ENCODE data around the gene EFEMP2.

EFEMP2 gene

DNA sequence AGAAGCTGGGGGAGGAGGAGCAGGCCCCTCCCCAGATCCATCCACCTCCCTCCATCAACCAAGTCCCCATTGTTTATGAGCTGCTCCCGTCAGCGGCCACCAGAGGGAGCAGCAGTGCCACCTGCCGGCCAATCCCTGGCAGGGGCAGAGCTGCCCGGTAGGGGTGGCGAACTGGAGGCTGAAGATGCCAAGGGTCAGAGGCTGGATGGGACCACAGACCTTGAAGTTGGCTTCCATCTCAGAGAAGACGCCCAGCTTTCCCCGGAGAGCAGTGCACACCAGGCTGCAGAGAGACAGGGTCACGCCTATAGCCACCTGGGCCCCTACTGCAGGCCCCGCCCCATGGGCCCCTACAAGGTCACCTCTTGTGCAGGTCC, 12.1 kb upstream of the EFEMP2 start:
- TF ChIP-seq POLR2A (IDR thresholded peaks at IDR 0.05; ENCODE audit: extremely low read depth, insufficient read length): peak; percentile 15
- TF ChIP-seq, protein P1, sequence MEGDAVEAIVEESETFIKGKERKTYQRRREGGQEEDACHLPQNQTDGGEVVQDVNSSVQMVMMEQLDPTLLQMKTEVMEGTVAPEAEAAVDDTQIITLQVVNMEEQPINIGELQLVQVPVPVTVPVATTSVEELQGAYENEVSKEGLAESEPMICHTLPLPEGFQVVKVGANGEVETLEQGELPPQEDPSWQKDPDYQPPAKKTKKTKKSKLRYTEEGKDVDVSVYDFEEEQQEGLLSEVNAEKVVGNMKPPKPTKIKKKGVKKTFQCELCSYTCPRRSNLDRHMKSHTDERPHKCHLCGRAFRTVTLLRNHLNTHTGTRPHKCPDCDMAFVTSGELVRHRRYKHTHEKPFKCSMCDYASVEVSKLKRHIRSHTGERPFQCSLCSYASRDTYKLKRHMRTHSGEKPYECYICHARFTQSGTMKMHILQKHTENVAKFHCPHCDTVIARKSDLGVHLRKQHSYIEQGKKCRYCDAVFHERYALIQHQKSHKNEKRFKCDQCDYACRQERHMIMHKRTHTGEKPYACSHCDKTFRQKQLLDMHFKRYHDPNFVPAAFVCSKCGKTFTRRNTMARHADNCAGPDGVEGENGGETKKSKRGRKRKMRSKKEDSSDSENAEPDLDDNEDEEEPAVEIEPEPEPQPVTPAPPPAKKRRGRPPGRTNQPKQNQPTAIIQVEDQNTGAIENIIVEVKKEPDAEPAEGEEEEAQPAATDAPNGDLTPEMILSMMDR (IDR thresholded peaks at IDR 0.05; ENCODE audit: low read depth, low read length): peak; percentile 99
- TF ChIP-seq, protein P2, sequence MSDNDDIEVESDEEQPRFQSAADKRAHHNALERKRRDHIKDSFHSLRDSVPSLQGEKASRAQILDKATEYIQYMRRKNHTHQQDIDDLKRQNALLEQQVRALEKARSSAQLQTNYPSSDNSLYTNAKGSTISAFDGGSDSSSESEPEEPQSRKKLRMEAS (IDR thresholded peaks at IDR 0.05; ENCODE audit: low read depth, low read length): peak; percentile 67
- TF ChIP-seq MYC (IDR thresholded peaks at IDR 0.05; ENCODE audit: low read depth, low read length): peak; percentile 67; the same call in 1 of the 2 replicates
- DNase-seq (ENCODE audit: low read depth): peak; percentile 88
- no peak overlapping the region for H3K4me3 ChIP-seq (ENCODE audit: low read depth, low read length)

DNA sequence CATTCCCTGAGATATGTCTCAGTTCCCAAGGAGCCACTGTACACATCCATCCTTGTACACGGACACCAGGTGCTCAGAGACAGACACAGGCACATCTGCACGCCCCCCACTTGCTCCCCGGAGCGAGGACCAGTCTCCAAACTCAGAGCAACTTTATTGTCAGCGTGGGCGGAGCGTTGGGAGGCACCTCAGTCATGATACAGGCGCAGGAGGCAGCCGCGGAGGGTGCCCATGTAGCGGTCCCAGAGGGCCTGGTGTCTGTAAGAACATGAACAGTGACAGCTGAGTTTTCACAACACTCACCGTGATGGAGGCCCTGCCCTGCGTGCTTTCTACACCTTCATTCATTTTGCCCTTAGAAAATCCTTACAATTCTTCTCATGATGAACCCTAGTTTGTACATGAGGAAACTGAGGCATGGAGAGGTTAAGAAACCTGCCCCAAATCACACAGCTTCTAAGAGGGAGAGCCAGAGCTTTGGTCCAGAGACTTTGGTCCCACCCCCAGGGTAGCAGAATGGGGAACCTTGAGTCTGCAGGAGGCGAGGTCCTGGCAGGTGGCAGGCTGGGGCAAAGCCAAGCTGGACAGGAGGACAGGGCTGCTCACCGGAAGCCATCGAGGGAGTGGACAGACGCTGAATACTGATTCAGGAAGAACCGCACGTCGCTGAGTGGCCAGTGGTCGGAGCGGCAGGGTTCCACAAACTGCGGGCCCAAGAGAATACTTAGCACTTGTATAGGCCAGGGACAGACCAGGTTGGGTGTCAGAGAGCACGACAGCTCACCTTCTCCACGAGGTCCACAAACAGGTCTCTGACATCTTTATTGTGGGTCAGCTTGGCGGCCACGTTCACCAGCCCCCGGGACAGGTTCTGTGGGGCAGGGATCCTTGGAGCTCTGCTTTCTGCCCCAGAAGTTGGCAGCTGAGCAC, 11.5 kb upstream of the EFEMP2 start:
- DNase-seq (ENCODE audit: low read depth): no peak
- no peak for TF ChIP-seq MYC (IDR thresholded peaks at IDR 0.05; ENCODE audit: low read depth, low read length)
- TF ChIP-seq POLR2A (IDR thresholded peaks at IDR 0.05; ENCODE audit: extremely low read depth, insufficient read length): no peak
- TF ChIP-seq, protein P1 (IDR thresholded peaks at IDR 0.05; ENCODE audit: low read depth, low read length): no peak
- TF ChIP-seq, protein P2 (IDR thresholded peaks at IDR 0.05; ENCODE audit: low read depth, low read length): no peak
- H3K4me3 ChIP-seq (ENCODE audit: low read depth, low read length): no peak overlapping the region

DNA sequence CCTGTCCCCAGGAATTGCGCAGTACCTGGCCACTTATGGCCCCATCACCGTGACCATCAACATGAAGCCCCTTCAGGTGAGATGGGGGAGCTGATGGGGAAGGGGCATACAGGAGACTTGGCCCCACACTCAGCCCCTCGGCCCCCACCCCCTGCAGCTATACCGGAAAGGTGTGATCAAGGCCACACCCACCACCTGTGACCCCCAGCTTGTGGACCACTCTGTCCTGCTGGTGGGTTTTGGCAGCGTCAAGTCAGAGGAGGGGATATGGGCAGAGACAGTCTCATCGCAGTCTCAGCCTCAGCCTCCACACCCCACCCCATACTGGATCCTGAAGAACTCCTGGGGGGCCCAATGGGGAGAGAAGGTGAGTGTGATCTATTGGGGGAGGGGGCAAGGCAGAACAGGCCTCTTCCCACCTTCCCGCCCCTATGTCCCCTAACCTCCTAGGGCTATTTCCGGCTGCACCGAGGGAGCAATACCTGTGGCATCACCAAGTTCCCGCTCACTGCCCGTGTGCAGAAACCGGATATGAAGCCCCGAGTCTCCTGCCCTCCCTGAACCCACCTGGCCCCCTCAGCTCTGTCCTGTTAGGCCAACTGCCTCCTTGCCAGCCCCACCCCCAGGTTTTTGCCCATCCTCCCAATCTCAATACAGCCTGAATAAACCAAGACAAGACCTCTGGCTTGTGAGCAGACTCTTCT, 10.6 kb upstream of the EFEMP2 start:
- no peak overlapping the region for H3K4me3 ChIP-seq (ENCODE audit: low read depth, low read length)
- TF ChIP-seq, protein P2 (IDR thresholded peaks at IDR 0.05; ENCODE audit: low read depth, low read length): no peak
- TF ChIP-seq, protein P1 (IDR thresholded peaks at IDR 0.05; ENCODE audit: low read depth, low read length): no peak
- TF ChIP-seq MYC (IDR thresholded peaks at IDR 0.05; ENCODE audit: low read depth, low read length): no peak
- no peak for TF ChIP-seq POLR2A (IDR thresholded peaks at IDR 0.05; ENCODE audit: extremely low read depth, insufficient read length)
- DNase-seq (ENCODE audit: low read depth): no peak

DNA sequence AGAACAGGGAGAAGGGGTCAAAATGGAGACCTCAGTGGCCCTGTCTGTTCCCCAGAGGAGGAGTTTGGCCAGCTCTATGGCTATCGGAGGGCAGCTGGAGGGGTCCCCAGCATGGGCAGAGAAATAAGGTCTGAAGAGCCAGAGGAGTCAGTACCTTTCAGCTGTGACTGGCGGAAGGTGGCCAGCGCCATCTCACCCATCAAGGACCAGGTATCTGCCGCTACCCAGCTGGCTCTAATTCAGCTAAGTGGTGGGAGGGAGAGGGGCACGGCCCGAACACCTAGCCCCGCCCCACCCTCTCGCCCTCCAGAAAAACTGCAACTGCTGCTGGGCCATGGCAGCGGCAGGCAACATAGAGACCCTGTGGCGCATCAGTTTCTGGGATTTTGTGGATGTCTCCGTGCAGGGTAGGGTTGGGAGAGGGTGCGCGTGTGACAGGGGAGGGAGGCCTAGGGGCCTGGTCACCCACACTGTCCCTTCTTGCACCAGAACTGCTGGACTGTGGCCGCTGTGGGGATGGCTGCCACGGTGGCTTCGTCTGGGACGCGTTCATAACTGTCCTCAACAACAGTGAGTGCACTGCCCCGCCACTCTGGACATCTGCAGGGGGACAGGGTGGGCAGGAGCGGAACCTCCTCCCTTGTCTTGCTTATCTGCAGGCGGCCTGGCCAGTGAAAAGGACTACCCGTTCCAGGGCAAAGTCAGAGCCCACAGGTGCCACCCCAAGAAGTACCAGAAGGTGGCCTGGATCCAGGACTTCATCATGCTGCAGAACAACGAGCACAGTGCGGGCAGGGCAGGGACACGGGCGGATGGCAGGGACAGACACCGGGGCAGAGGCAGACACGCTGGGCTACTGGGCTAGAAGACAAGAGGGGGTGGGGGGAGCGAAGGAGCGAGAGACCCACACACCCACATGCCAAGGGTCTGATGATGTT, 9.8 kb upstream of the EFEMP2 start:
- TF ChIP-seq, protein P2 (IDR thresholded peaks at IDR 0.05; ENCODE audit: low read depth, low read length): no peak
- TF ChIP-seq POLR2A (IDR thresholded peaks at IDR 0.05; ENCODE audit: extremely low read depth, insufficient read length) (no peak), MYC (IDR thresholded peaks at IDR 0.05; ENCODE audit: low read depth, low read length) (no peak)
- TF ChIP-seq, protein P1 (IDR thresholded peaks at IDR 0.05; ENCODE audit: low read depth, low read length): no peak
- no peak for DNase-seq (ENCODE audit: low read depth)
- no peak overlapping the region for H3K4me3 ChIP-seq (ENCODE audit: low read depth, low read length)

DNA sequence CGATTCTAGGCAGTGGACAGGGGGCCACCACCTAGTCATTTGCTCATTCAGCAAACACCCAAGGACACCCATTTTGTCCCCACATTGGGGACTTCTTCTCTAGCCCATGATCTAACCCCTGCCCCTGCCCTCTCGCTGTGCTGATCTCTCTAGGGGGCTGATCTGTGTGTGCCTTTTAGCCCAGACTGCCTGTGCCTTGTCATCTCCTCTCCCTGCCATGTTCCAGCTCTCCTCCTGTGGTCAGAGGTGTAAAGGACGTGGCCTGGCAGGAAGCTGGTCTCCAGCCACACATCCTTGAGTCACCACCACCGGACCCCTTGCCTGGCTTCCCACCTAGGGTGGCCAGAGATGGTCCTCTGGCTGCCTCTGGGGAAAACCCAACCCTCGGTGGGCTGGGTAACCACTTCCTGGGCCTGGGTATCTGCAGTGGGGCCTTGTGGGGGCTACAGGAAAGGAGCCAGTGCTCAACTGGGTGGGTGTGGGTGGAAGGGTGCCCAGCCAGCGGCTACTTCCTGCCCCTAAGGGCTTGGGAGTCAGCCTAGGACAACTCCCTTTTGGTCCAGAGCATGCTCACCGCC, 8.3 kb upstream of the EFEMP2 start:
- peak; percentile 76 for DNase-seq (ENCODE audit: low read depth)

More for the DNA sequence above, 8.3 kb upstream of the EFEMP2 start:
- TF ChIP-seq MYC (IDR thresholded peaks at IDR 0.05; ENCODE audit: low read depth, low read length): 0 out of 2 replicates have a peak, but pooled peaks have one; percentile 17
- TF ChIP-seq, protein P1 (IDR thresholded peaks at IDR 0.05; ENCODE audit: low read depth, low read length): no peak
- peak overlapping the region; percentile 41 for H3K4me3 ChIP-seq (ENCODE audit: low read depth, low read length)

All from NB4 (cell line).